Calu3 (cell line): ENCODE measurements around the gene SORBS1. TPM values are rescaled to one million over a fixed set of nuclear protein-coding genes. Genes with fewer than 3 reads are reported as not detected.

Experiments used
- BruUV-seq: library from RNA; stranded (reverse); fragments of 400-500 nt; replicated peaks from 2 replicates; lab custom pipeline; 2021; lab: Mats Ljungman, UMichigan
- CTCF ChIA-PET: fragments of 300-600 bp; sonication (Branson Sonifier 250); formaldehyde crosslinking; loops from one replicate; lab custom pipeline; 2022; ENCODE audit warnings: antibody characterized with exemption; lab: Charles Lee
- DNase-seq: peaks from one replicate; pipeline ENCODE4 v3.0.0; 2022
- H3K27ac Mint-ChIP-seq: one replicate; pipeline ENCODE4 v1.8.0; 2022; ENCODE audit warnings: mixed read lengths; ENCODE audit not compliant: unreplicated experiment
- H3K27me3 Mint-ChIP-seq: one replicate; pipeline ENCODE4 v1.8.0; 2022; ENCODE audit warnings: mixed read lengths; ENCODE audit not compliant: unreplicated experiment
- H3K36me3 Mint-ChIP-seq: one replicate; pipeline ENCODE4 v1.8.0; 2022; ENCODE audit warnings: mild to moderate bottlenecking, moderate library complexity, mixed read lengths; ENCODE audit not compliant: insufficient read depth, unreplicated experiment
- H3K4me1 Mint-ChIP-seq: one replicate; pipeline ENCODE4 v1.8.0; 2022; ENCODE audit warnings: mild to moderate bottlenecking, low read depth, mixed read lengths; ENCODE audit not compliant: unreplicated experiment
- H3K4me3 Mint-ChIP-seq: one replicate; pipeline ENCODE4 v1.8.0; 2022; ENCODE audit warnings: mild to moderate bottlenecking, low read depth, moderate library complexity, mixed read lengths; ENCODE audit not compliant: unreplicated experiment
- H3K9me3 Mint-ChIP-seq: one replicate; pipeline ENCODE4 v1.8.0; 2022; ENCODE audit warnings: low read depth, mixed read lengths; ENCODE audit not compliant: unreplicated experiment
- CTCF ChIP-seq: fragments of 200-600 bp; IDR thresholded peaks from one replicate; pipeline ENCODE4 v1.8.0; 2022; ENCODE audit warnings: antibody characterized with exemption; ENCODE audit not compliant: unreplicated experiment
- intact Hi-C: fragments of 100-400 bp; cut with micrococcal nuclease; formaldehyde crosslinking; loops from one replicate; pipeline ENCODE4 v1.10.0; 2022; ENCODE audit not compliant: unreplicated experiment
- total RNA-seq: library from RNA; stranded (reverse); gene quantifications from 2 replicates; pipeline ENCODE4 v1.2.3, GENCODE V29; 2022

Gene SORBS1
- total RNA-seq, 1 experiment from 2014 or later = 2.8 TPM

- TF ChIP-seq CTCF = no peak
- Mint-ChIP-seq H3K9me3 (no peaks in the 10 kb centered on the region), H3K4me3 (no peak overlapping the region), H3K27me3 (peaks cover 10% of the 10 kb centered on the region), H3K4me1 (no peaks in the 10 kb centered on the region), H3K36me3 (no peaks in the 10 kb centered on the region), H3K27ac (no peak overlapping the region)
- CTCF ChIA-PET = no interaction called here
- no peak for DNase-seq
- intact Hi-C loops = no loop called here
- no TSS peak for BruUV-seq
Measured at GRCh38 chr10:95480102-95480900, 80.9 kb downstream of the SORBS1 start.

- intact Hi-C loops = no loop called here
- BruUV-seq = no TSS peak
- TF ChIP-seq CTCF = no peak
- Mint-ChIP-seq H3K9me3 (no peaks in the 10 kb centered on the region), H3K36me3 (no peaks in the 10 kb centered on the region), H3K4me1 (no peaks in the 10 kb centered on the region), H3K27me3 (peaks cover 10% of the 10 kb centered on the region), H3K4me3 (no peak overlapping the region), H3K27ac (no peak overlapping the region)
- no peak for DNase-seq
- CTCF ChIA-PET = interaction anchor here (0.7 to 1.4 kb wide), 2 partner anchors 14 to 201 kb away, joined by 4 read pairs; no protein-coding TSS in a partner anchor
Measured at GRCh38 chr10:95478935-95479334, 82.2 kb downstream of the SORBS1 start.

GRCh38 chr10:95478185-95478584 lies 83.0 kb downstream of the SORBS1 start:
- intact Hi-C loops = no loop called here

GRCh38 chr10:95477175-95477520 lies 84.0 kb downstream of the SORBS1 start:
- no TSS peak for BruUV-seq
- Mint-ChIP-seq H3K27ac (no peak overlapping the region), H3K9me3 (no peaks in the 10 kb centered on the region), H3K27me3 (peaks cover 10% of the 10 kb centered on the region), H3K4me3 (no peak overlapping the region), H3K4me1 (no peaks in the 10 kb centered on the region), H3K36me3 (no peaks in the 10 kb centered on the region)
- no peak for DNase-seq
- no peak for TF ChIP-seq CTCF
- CTCF ChIA-PET = no interaction called here
- intact Hi-C loops = no loop called here

More at GRCh38 chr10:95478185-95478584, 83.0 kb downstream of the SORBS1 start:
- peaks cover 10% of the 10 kb centered on the region for H3K27me3 Mint-ChIP-seq
- H3K36me3 Mint-ChIP-seq = no peaks in the 10 kb centered on the region
- no peak for DNase-seq
- TF ChIP-seq CTCF = no peak
- no peak overlapping the region for H3K4me3 Mint-ChIP-seq
- BruUV-seq = no TSS peak
- H3K4me1 Mint-ChIP-seq = no peaks in the 10 kb centered on the region
- H3K9me3 Mint-ChIP-seq = no peaks in the 10 kb centered on the region
- no peak overlapping the region for H3K27ac Mint-ChIP-seq
- CTCF ChIA-PET = interaction anchor here (1.4 kb wide), 1 partner anchor 15 kb away, joined by 4 read pairs; no protein-coding TSS in a partner anchor
